Panc1 (cell line): ENCODE results near the gene MAG. TPM values are rescaled to one million over a fixed set of nuclear protein-coding genes. Genes with fewer than 3 reads are reported as not detected.

ENCODE experiments used
- ATAC-seq: fragments of 200-7000 bp; cut with Tn5 transposase; 2 replicates; pipeline ENCODE4 v1.9.1; 2020; ENCODE audit warnings: mild to moderate bottlenecking, moderate library complexity
- BruUV-seq: library from RNA; stranded (reverse); fragments of 400-500 nt; replicated peaks from 2 replicates; lab custom pipeline; 2021; lab: Mats Ljungman, UMichigan
- CTCF ChIA-PET: fragments of 300-600 bp; sonication (Branson Sonifier 250); formaldehyde crosslinking; loops from one replicate; lab custom pipeline; 2022; ENCODE audit warnings: antibody characterized with exemption; lab: Charles Lee
- POLR2A ChIA-PET: fragments of 300-600 bp; sonication (Branson Sonifier 250); formaldehyde crosslinking; loops from one replicate; lab custom pipeline; 2022; ENCODE audit warnings: antibody characterized with exemption; lab: Charles Lee
- DNase-seq: peaks from one replicate; pipeline ENCODE4 v3.0.0-alpha.2; 2010; ENCODE audit warnings: low read depth, low spot score
- H3K27ac ChIP-seq: 2 replicates; pipeline ENCODE4 v1.5.1; 2011; ENCODE audit warnings: mild to moderate bottlenecking, low read length, inconsistent platforms
- H3K27me3 ChIP-seq: fragments of 200-500 bp; sonication (Bioruptor generic); 2 replicates; pipeline ENCODE4 v1.6.0; 2014; ENCODE audit warnings: low read length, inconsistent platforms; ENCODE audit not compliant: control insufficient read depth, insufficient read depth
- H3K36me3 ChIP-seq: fragments of 200-500 bp; sonication (Bioruptor generic); 2 replicates; pipeline ENCODE4 v1.5.1; 2014; ENCODE audit warnings: inconsistent platforms, mild to moderate bottlenecking, low read length, moderate library complexity; ENCODE audit not compliant: control insufficient read depth, insufficient read depth
- H3K4me1 ChIP-seq: 2 replicates; pipeline ENCODE4 v1.5.1; 2011; ENCODE audit warnings: inconsistent platforms, mild to moderate bottlenecking, low read length, moderate library complexity; ENCODE audit not compliant: control insufficient read depth, insufficient read depth
- H3K4me3 ChIP-seq, 2 experiments: 2 replicates each; pipeline ENCODE4 v1.5.1; 2011 to 2012; ENCODE audit warnings: low read depth in 2 of 2, low read length in 2 of 2, mild to moderate bottlenecking in 2 of 2, inconsistent platforms in 1 of 2, moderate library complexity in 1 of 2
- H3K9me3 ChIP-seq: fragments of 200-500 bp; sonication (Bioruptor generic); 2 replicates; pipeline ENCODE4 v1.5.1; 2014; ENCODE audit warnings: low read depth, mild to moderate bottlenecking, inconsistent platforms, low read length, moderate library complexity; ENCODE audit not compliant: control insufficient read depth, insufficient read depth
- CTCF ChIP-seq: fragments of 450-650 bp; IDR thresholded peaks from 2 replicates; pipeline ENCODE4 v1.5.1; 2017; ENCODE audit warnings: mild to moderate bottlenecking
- POLR2AphosphoS5 ChIP-seq: IDR thresholded peaks from 2 replicates; pipeline ENCODE4 v1.6.1; 2012; ENCODE audit warnings: mild to moderate bottlenecking, low read depth, low read length, moderate library complexity
- REST ChIP-seq, 2 experiments: IDR thresholded peaks; 2 replicates each; pipeline ENCODE4 v1.6.1; 2011 to 2012; ENCODE audit warnings: low read depth in 2 of 2, control low read depth in 1 of 2, low read length in 1 of 2, mild to moderate bottlenecking in 1 of 2, moderate library complexity in 1 of 2; ENCODE audit not compliant: insufficient read depth in 1 of 2
- SIN3A ChIP-seq: IDR thresholded peaks from 2 replicates; pipeline ENCODE4 v1.6.1; 2012; ENCODE audit warnings: low read depth, mild to moderate bottlenecking, low read length, moderate library complexity, borderline replicate concordance; ENCODE audit not compliant: insufficient read depth
- TCF7L2 ChIP-seq: IDR thresholded peaks from 2 replicates; pipeline ENCODE4 v1.6.1; 2011; ENCODE audit warnings: mild to moderate bottlenecking, low read depth, low read length, inconsistent platforms
- in situ Hi-C: cut with HindIII; loops from 2 replicates; pipeline ENCODE4 v1.10.0; 2016; ENCODE audit warnings: low sequenced_read_pairs, low pct_unique_long_range_greater_than_20kb
- intact Hi-C: fragments of 100-400 bp; cut with micrococcal nuclease; formaldehyde crosslinking; loops from one replicate; pipeline ENCODE4 v1.10.0; 2022; ENCODE audit not compliant: unreplicated experiment
- total RNA-seq: library from RNA; stranded (reverse); gene quantifications from one replicate; pipeline ENCODE4 v1.2.1, GENCODE V29; 2021; ENCODE audit not compliant: unreplicated experiment

MAG gene
- total RNA-seq, 1 experiment from 2014 or later: not detected

- CTCF ChIA-PET: no interaction called here
- H3K36me3 ChIP-seq: no peaks in the 10 kb centered on the region; the same call in 1 of the 2 replicates
These were observed 37.3 kb upstream of the MAG start for GRCh38 chr19:35254341-35255297.

DNA sequence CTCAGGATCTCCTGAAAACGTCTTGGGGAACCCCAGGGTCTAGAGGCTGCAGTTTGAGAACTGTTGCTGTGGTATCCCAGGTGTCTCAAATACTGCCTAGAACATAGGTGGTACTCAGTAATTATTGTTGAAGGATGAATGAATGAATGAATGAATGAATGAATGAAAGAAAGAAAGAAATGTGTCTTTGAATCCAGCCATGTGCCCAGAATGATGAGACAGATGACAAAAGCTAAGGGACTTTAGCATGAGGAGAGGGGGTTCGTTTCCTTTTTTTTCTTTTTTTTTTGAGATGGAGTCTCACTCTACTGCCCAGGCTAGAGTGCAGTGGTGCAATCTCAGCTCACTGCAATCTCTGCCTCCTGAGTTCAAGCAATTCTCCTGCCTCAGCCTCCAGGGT is 35.4 kb upstream of the MAG start:
- BruUV-seq: no TSS peak
- intact Hi-C loops (no loop called here), in situ Hi-C loops (no loop called here)
- Histone ChIP-seq H3K4me1 (no peaks in the 10 kb centered on the region), H3K36me3 (no peaks in the 10 kb centered on the region), H3K27ac (no peak overlapping the region), H3K27me3 (no peaks in the 10 kb centered on the region), H3K9me3 (no peaks in the 10 kb centered on the region), H3K4me3 (no peak overlapping the region)
- no peak for ATAC-seq
- DNase-seq: no peak
- ChIA-PET CTCF (no interaction called here), POLR2A (no interaction called here)
- TF ChIP-seq CTCF (no peak), SIN3A (no peak), REST (IDR thresholded peaks at IDR 0.05; ENCODE audit: insufficient read depth in 1 of 2, low read depth in 2 of 2, low read length in 1 of 2) (no peak), TCF7L2 (no peak)

More at GRCh38 chr19:35254341-35255297, 37.3 kb upstream of the MAG start:
- POLR2A ChIA-PET: no interaction called here
- H3K27me3 ChIP-seq: no peaks in the 10 kb centered on the region
- in situ Hi-C loops (no loop called here), intact Hi-C loops (no loop called here)
- BruUV-seq: no TSS peak
- H3K9me3 ChIP-seq: no peaks in the 10 kb centered on the region
- no peak overlapping the region for H3K4me3 ChIP-seq
- no peak for TF ChIP-seq POLR2AphosphoS5
- TF ChIP-seq CTCF: no peak
- no peak for TF ChIP-seq REST (IDR thresholded peaks at IDR 0.05; ENCODE audit: insufficient read depth in 1 of 2, low read depth in 2 of 2, low read length in 1 of 2)
- TF ChIP-seq SIN3A: no peak
- no peak for TF ChIP-seq TCF7L2
- no peaks in the 10 kb centered on the region for H3K4me1 ChIP-seq
- DNase-seq: no peak
- no peak overlapping the region for H3K27ac ChIP-seq
- no peak for ATAC-seq
